Iris pigment epithelial cell (primary cell): ENCODE data around the gene NTRK1.
A peak's percentile ranks its signal among the peaks of the same experiment; 100 is the strongest.

ENCODE experiments used
- DNase-seq: peaks from one replicate; pipeline ENCODE4 v3.0.0-alpha.2; 2011; ENCODE audit warnings: low read depth

NTRK1 gene

DNA sequence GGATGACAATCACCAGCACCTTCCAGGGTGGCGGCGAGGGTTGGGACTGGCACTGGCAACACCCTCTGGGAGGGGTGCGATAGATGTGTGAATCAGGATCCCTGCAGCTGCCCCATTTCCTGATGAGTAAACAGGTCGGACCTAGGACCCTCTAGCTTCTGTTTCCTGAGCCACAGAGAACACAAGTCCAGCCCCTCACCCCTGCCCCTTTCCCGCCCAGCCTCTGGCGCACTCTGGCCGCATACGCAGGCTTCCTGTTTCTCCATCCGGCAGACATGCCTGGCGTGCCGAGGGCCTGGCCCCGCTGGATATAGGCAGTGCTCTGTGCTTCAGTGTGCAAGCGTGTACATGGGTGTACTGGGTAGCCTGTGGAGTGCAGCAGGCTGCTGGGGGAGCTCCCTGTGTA lies 37.5 kb downstream of the NTRK1 start:
- peak; percentile 77 for DNase-seq

DNA sequence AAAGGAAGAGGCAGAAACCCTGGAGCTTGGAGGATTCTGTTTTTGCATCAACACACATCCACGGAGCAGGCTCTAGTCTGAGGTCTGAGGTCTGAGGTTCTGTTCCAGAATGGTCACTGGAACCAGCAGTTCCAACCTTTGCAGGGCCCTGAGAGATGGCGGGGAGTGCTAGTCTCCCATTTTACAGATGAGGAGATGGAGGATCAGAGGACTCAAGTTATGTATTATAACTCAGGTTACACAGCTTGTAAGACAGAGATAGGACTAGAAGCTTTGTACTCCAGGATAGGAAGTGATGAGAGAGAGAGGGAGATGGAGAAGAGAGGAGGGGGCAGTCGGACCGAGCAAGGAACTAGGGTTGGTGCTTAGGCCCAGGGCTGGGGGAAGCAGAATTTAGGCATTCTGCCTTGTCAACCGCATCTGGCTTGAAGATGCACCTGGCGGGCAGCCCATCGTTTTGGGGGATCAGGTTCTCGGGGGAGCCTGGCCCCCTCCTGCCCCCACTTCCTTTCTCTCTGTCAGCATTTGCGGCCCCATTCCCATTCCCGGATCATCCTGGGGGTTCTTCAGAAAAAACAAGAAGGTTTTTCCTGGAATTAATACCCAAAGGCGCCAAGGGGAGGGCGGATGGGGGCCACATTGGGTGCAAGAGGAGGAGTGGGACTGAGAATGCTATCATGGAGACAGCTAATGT lies 38.5 kb downstream of the NTRK1 start:
- DNase-seq: no peak

DNA sequence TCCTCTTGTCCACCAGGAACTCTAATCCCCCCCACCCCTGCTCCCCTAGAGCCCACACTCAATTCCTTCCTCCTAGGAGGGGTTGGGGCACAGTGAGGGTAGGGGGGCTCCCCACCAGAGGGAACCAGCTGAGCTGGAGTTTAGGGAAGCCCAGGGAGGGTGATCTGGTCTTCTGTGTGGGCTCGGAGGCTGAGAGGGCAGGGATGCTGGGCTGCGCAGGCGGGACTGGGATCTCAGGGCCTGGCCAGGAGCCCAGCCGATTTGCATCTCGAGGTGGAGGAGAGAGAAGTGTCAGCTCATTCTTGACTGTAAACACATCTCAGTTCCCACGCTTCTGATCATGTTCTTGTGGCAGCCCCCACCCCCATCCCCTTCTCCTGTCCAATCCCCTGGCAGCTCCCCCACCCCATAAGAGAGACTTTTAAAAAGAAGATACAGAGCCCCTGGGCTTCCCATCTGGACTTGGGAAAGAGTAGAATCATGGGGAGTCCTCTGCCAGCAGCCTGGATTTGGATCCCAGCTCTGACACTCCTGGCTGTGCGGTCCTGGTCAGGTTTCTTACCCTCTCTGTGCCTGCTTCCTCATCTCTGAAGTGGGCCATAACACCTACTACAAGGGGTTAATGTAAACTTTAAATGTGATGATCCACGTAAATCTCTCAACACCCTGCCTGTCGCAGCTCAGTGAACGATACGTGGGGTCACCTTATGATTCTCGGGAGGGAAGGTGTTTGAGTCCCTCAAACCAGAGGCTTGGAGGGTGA lies 39.5 kb downstream of the NTRK1 start:
- DNase-seq: peak; percentile 94

DNA sequence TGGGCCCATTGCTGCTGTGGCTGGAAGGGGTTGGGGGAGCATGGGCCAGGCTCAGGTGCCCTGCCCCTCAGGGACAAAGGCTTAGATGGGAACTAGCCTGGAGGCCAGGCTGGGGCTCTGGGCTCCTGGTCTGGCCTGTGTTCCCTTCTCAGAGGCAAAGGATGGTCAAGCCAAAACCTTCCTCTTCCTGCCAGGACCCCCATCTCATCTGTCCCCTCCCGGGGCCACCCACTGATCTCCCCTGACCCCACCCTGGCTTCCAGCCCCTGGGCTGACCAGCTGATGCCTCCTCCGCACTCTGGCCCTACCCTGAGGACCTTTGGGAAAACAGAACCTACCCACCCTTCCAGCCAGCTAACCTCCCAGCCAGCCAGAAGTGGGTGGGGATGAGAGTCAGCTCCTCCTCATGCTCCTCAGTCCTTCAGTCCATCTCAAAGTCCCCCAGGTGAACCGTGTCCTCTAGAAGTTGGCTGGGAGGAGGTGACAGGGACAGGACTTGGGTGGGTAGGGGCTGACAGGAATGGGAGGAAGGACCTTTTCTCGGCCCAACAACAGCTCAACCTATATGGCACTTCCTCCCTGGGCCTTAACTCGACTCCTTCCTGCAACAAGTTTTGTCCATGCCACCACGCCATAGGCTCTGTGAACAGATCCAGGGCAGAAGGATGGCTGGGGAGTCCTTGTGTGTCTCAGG lies 40.4 kb downstream of the NTRK1 start:
- DNase-seq: no peak

- DNase-seq: no peak
Measured at GRCh38 chr1:156901590-156901900, 40.9 kb downstream of the NTRK1 start.

- DNase-seq: no peak
Measured at GRCh38 chr1:156901966-156902915, 41.6 kb downstream of the NTRK1 start.

DNA sequence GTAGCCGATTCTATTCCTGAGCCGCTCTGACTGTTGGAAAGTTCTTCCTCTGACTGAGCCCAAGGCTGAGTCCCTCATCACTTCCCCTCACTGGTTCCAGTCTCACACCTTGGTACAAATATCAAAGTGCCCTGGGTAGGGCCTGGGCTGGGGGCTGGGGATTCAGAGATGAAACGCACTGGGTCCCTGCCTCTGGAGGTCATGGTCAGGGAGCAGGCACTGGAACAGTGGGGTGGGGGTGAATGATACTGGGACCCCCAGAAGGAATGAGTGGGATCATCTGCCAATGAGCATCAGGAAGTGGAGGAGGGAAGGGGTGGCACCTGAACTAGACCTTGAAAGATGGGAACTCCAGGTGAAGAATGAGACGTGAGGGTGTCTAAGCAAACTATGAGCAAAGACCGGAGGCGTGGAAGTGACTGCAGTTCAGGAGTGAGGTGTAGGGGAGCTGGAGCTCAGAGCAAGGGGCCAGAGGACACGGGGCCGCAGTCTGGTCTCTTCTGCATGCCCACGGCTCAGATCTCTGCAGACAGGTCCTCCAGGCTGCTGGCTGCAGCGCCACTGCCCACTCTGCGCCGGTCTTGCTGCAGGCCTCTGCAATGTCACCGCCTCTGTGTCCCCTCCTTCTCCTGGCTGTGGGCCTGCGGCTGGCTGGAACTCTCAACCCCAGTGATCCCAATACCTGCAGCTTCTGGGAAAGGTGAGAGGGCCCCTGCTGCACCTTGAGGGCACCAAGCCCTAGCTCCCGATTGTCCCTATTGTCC lies 42.8 kb downstream of the NTRK1 start:
- DNase-seq: no peak

DNA sequence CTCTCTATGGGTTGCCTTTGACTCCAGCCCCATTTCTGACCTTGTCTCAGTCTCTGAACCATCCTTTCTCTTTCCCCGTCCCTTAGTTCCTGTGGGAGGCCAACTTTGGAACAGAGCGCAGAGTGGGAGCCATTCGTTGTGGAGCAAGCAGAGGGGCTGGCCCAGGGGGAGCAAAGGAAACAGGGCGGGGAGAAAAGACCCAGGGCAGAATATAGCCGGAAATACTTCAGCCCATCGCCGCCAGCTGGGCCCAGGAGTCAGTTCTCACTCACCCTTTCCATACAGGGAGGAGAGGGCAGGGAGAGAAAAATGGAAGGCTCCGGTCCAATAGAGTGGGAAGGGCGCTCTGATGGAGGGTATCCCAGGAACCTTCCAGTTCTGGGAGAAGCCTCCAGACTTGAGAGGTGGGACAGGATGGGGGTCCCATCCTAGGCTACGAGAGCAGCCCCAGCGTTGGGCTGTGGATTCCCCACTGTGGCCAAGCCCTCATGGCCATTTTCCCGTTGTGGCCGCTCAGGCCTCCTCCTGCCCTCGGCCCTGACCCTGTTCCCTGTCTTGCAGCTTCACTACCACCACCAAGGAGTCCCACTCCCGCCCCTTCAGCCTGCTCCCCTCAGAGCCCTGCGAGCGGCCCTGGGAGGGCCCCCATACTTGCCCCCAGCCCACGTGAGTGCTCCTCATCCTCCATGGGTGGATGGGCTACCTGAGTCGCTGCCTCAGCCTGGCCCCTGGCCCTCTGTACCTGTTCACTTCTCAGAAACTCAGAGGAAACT lies 43.7 kb downstream of the NTRK1 start:
- no peak for DNase-seq

GRCh38 chr1:156905176-156905575 lies 44.5 kb downstream of the NTRK1 start:
- DNase-seq: no peak

DNA sequence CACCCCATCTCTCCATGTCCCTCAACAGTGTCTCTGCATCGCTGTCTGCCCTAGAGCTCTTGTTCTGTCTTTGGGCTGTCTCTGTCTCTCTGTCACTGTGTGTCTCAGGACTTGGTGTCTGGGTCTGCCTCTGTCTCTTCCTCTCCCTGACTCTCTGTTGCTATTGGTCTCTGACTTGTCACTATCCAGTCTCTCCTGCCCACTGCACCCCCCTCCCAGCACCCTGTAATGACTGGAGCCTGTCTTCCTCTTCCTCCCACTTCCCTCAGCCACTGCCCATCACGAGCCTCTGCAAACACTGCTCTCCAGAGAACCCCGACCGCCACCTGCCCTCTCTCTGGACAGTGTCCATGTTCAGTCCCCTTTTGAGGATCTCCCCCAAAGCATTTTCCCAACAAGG lies 45.0 kb downstream of the NTRK1 start:
- no peak for DNase-seq

DNA sequence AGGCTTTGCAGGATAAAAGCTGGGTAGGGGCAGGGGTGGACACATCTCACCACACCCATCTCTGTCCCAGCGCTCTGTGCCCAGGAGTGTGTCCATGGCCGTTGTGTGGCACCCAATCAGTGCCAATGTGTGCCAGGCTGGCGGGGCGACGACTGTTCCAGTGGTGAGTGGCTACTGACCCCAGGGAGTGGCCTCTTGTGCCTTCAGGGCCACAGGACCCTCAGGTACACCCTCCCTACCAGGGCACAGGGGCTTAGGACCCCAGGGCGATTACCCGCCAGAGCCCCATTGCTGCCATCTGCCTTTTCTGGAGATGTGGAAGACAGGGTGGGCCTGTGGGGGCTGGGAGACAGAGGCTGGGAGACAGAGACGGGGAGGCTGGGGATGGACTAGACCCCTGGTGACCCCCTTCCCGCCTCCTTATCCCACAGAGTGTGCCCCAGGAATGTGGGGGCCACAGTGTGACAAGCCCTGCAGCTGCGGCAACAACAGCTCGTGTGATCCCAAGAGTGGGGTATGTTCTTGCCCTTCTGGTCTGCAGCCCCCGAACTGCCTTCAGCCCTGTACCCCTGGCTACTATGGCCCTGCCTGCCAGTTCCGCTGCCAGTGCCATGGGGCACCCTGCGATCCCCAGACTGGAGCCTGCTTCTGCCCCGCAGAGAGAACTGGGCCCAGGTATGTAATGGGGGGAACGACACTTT lies 45.7 kb downstream of the NTRK1 start:
- no peak for DNase-seq

DNA sequence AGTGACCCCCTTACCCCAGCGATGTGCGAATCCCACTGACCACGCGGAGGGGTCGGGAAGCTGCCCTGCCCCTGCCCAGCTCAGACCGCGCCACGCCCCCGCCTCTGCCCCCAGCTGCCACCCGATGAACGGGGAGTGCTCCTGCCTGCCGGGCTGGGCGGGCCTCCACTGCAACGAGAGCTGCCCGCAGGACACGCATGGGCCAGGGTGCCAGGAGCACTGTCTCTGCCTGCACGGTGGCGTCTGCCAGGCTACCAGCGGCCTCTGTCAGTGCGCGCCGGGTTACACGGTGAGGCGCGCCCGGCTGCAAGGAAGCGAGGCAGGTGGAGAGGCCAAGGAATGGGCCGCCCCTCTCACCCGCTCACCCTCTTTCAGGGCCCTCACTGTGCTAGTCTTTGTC lies 47.9 kb downstream of the NTRK1 start:
- no peak for DNase-seq

DNA sequence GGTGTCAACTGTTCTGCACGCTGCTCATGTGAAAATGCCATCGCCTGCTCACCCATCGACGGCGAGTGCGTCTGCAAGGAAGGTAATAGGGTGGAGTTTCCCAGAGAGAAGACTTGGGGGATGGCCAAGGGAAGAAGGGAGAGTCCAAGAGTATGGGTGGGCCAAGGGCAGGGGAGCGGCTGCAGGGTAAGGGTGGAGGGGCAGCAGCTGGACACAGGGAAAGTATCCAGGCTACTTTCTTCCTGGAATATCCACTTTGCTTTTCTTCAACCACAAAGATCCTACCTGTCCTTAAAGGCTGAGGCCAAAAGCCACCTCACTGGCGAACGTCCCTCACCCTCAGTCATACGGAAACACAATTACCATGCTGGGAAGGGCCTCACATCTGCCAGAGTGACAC lies 48.3 kb downstream of the NTRK1 start:
- no peak for DNase-seq

DNA sequence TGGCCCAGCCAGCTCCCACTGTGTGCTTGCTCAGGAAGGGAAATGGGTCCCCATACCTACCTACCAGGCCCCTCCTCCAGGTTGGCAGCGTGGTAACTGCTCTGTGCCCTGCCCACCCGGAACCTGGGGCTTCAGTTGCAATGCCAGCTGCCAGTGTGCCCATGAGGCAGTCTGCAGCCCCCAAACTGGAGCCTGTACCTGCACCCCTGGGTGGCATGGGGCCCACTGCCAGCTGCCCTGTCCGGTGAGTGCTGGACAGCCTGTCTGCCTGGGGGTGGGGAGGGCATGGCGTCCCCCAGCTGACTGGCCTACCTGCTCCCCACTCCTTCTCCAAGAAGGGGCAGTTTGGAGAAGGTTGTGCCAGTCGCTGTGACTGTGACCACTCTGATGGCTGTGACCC lies 49.0 kb downstream of the NTRK1 start:
- DNase-seq: no peak

DNA sequence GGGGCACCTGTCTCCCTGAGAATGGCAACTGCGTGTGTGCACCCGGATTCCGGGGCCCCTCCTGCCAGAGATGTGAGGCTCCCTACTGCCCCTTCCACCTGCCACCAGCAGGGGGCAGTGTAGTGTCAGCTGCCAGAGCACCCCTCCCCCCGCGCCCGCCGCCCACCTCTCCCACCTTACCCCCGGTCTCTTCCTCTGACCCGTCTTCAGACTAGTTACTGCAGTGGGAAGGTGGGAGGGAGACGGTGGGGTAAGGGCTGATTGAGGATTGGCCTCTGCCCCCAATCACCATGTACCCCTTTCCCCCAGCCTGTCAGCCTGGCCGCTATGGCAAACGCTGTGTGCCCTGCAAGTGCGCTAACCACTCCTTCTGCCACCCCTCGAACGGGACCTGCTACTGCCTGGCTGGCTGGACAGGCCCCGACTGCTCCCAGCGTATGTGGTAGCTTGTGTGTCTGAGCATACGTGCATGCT lies 49.7 kb downstream of the NTRK1 start:
- no peak for DNase-seq

- no peak for DNase-seq
Measured at GRCh38 chr1:156911577-156912298, 51.1 kb downstream of the NTRK1 start.

DNA sequence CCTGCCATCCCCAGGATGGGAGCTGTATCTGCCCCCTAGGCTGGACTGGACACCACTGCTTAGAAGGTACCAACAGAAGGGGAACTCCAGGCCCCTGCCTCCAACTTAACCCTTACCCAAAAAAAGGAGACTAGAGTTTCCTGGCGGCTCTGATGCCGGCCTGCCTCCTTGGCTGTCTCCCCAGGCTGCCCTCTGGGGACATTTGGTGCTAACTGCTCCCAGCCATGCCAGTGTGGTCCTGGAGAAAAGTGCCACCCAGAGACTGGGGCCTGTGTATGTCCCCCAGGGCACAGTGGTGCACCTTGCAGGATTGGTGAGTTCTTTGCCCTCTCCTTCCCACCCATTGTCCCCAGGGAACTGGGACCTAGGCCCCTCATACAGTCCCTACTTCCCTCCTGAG lies 51.6 kb downstream of the NTRK1 start:
- DNase-seq: no peak

- no peak for DNase-seq
Measured at GRCh38 chr1:156912861-156913808, 52.5 kb downstream of the NTRK1 start.
